Panc1 (cell line): Measurements from ENCODE around the gene TCTN3.

ENCODE experiments used
- POLR2AphosphoS5 ChIP-seq: IDR thresholded peaks from 2 replicates; pipeline ENCODE4 v1.6.1; 2012; ENCODE audit warnings: mild to moderate bottlenecking, low read depth, low read length, moderate library complexity
- SIN3A ChIP-seq: IDR thresholded peaks from 2 replicates; pipeline ENCODE4 v1.6.1; 2012; ENCODE audit warnings: low read depth, mild to moderate bottlenecking, low read length, moderate library complexity, borderline replicate concordance; ENCODE audit not compliant: insufficient read depth
- TF ChIP-seq, protein P1 (sequence below): fragments of 450-650 bp; IDR thresholded peaks from 2 replicates; pipeline ENCODE4 v1.5.1; 2017; ENCODE audit warnings: mild to moderate bottlenecking

DNA sequence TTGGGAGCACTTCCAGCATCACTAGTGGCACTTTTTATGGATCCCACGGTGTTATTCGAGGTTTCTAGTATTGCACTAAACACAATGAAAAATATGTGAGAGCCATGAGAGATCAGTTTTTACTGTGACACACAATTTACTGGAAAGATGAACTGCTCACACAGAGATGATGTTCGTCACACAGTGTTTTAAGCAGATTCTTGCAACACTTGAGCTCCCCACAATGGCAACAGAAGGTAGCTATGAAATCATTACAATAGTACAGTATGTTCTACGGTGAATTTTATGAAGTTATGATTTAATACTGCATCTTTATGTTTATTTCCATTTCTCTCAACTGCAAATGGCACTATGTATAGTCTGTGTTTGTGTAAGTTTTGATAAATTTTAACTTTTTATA is 34.8 kb upstream of the TCTN3 start:
- TF ChIP-seq, protein P1, sequence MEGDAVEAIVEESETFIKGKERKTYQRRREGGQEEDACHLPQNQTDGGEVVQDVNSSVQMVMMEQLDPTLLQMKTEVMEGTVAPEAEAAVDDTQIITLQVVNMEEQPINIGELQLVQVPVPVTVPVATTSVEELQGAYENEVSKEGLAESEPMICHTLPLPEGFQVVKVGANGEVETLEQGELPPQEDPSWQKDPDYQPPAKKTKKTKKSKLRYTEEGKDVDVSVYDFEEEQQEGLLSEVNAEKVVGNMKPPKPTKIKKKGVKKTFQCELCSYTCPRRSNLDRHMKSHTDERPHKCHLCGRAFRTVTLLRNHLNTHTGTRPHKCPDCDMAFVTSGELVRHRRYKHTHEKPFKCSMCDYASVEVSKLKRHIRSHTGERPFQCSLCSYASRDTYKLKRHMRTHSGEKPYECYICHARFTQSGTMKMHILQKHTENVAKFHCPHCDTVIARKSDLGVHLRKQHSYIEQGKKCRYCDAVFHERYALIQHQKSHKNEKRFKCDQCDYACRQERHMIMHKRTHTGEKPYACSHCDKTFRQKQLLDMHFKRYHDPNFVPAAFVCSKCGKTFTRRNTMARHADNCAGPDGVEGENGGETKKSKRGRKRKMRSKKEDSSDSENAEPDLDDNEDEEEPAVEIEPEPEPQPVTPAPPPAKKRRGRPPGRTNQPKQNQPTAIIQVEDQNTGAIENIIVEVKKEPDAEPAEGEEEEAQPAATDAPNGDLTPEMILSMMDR = peak; percentile 30; the same call in 1 of the 2 replicates
- TF ChIP-seq SIN3A = no peak
- no peak for TF ChIP-seq POLR2AphosphoS5
